ENCODE data around the gene THAP7.

DNA sequence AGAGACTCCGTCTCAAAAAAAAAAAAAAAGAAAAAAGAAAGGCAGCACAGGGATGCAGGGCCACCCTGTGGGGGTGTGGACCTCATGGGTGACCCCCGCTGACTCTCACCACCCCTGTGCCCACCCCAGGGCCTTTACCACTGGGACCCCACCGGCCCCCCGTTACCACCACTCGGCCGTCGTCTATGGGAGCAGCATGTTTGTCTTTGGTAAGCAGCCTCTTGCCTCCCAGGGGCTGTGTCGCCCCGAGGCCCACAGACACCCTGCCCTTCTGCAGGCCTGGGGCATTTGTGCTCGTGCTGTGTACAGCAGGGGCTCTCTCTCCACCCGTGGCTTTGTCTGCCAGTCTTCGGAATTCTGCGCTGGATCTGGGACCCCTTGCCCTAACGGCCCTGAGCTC lies 14.5 kb downstream of the THAP7 start:
- TF ChIP-seq EZH2 (IDR thresholded peaks at IDR 0.05; ENCODE audit: insufficient read depth, low read length), result no peak
- TF ChIP-seq, protein P1, sequence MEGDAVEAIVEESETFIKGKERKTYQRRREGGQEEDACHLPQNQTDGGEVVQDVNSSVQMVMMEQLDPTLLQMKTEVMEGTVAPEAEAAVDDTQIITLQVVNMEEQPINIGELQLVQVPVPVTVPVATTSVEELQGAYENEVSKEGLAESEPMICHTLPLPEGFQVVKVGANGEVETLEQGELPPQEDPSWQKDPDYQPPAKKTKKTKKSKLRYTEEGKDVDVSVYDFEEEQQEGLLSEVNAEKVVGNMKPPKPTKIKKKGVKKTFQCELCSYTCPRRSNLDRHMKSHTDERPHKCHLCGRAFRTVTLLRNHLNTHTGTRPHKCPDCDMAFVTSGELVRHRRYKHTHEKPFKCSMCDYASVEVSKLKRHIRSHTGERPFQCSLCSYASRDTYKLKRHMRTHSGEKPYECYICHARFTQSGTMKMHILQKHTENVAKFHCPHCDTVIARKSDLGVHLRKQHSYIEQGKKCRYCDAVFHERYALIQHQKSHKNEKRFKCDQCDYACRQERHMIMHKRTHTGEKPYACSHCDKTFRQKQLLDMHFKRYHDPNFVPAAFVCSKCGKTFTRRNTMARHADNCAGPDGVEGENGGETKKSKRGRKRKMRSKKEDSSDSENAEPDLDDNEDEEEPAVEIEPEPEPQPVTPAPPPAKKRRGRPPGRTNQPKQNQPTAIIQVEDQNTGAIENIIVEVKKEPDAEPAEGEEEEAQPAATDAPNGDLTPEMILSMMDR (IDR thresholded peaks at IDR 0.05; ENCODE audit: insufficient read depth, low read depth, low read length), result no peak
